Activated T-helper 9 cell treated with anti-CD3 and anti-CD28 coated beads, Interleukin-2, amount 50 U/mL, for 16 hours (primary cell): ENCODE data around the gene CNNM3.

Source experiments
- DNase-seq: peaks from one replicate; pipeline ENCODE4 v3.0.0-alpha.2; 2020; ENCODE audit warnings: low read depth

The CNNM3 gene

DNA sequence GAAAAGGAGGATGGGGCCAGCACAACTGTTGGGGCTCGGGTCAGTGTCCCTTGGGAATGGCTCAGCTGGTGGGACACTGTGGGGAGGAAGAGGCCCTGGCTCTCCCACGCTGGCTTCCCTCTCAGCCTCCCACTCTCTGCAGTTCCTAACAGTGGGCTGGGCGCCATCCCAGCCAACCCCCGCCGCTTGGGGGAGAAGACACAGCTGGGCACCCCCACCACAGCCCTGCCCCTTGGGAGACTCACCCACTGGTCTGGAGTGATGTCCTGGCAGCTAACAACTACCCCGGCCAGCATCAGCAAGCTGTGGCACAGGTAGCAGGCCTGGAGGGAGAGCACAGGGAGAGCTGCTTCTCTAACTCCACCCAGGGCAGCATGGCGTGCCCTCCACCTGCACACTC is 62.1 kb downstream of the CNNM3 start:
- DNase-seq: no peak

DNA sequence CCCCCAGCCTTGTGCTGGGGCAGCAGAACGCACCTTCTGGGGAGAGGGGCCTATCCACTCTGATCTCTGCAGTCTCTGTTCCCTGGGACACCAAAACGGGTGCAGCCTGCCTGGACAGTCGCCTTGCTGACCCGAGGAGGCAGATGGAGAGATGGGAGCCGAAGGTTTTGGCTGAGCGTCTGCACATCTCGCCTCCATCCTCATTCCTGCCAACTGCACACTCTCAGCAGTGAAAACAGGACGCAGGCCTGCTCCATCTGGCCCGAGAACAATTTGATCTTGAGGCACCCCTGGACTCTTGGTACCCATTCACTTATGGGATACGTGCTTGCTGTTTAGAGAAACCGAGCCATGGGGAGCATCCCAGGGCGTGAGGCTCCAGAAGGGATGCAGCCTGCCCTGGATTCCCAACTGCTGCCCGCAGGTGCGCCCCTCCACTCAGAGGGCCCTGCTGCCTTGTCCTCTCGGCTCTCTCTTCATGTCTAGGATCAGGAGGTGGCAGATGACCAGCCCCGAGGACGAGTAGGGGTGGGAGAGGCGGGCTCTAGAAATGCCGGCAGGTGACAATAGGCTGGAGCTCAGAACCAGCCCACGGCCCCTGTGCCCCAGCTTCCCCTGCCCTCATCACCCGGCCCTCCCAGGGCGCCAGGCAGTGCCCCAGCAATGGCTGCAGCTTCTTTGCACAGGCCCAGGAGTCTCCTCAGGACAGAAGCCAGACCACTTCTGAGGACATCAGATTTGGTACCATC is 62.9 kb downstream of the CNNM3 start:
- no peak for DNase-seq

DNA sequence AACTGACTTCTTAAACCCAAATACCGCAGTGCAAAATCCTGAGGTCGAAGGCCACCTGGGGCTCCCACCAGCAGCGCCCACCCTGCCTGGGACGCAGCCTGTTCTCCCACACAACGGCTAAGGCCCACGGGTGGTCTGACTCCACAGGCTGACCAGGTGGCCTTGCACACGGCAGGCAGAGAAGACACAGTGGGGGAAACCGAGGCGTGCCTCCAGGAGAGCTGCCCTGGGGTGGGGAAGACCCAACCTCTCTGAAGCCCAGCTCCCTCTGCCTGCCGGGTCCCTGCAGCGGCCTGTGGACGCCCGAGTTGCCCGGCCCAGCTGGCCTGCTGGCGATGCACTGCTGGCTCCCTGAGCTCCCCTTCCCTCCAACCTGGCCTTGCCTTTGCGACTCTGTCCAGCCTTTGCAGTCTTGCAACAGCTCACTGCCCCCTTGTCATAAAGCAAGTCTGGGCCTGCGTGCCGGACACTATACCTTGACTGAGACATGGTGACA is 63.5 kb downstream of the CNNM3 start:
- no peak for DNase-seq

DNA sequence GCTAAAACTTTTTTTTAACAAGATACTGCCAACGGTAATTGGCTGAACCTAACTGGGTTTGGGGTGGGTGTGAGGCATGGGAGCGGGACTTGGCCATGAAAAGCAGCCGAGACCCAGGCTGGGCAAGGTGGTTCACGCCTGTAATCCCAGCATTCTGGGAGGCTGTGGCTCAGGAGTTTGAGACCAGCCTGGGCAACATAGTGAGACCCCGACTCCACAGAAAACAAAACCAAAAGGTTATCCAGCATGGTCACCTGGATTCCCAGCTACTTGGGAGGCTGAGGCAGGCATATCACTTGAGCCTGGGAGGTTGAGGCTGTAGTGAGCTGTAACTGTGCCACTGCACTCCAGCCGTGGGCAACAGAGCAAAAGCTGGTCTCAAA is 64.8 kb downstream of the CNNM3 start:
- no peak for DNase-seq

DNA sequence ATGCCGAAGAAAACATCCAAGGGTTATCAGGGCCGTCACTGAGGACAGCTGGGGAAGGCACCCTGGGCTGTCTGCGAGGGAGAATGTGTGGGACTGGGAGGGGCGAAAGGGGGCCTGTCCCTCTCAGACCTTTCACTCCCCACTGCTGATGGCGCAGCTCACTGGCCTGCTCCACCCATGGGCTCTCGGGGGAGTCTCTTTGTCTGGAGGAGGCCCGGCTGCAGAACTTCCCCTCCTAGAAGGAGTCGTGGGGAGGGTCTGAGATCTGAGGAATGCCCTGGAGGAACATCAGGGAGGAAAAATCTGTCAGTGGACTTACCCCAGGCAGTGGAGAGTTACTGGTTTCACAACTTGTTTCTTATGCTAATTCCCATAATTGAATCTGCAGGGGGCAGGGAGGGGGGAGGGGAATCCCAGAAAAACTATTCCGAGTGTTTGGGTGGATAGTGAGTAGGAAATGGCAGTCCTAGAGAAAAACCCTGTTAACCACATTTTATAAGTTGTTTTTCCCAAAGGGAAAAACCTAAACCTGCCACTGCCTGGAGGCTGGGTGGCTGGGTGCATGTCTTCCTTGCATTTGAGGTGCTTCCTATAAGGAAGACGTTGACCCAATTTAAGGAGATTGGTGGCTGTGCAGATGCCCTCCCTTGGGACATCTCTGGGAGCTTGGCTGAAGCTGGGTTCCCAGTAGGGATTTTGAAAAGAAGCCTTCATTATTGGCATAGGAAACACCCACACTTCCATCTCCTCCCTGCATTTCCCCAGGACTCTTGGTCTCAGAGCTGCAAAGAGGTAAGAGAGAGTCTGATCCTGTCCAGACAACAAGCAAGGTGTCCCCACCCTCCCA is 65.5 kb downstream of the CNNM3 start:
- DNase-seq: no peak

DNA sequence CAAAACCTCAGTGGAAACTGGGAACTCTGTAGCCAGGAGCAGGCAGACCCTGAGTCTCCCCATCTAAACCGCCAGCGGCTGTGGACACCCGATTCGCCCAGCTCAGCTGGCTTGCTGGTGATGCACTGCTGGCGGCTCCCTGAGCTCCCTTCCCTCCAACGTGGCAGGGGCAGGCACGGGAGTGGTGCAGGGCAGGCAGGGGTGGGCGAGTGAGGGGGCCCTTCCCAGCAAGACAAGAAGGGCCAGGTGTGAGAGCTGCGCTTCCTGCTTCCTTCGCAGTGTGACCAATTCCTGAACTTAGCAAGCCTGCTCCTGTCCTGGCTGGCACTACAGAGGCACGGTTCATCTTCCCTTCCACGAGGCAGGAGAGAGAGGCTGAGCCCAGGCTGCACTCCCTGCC is 66.2 kb downstream of the CNNM3 start:
- DNase-seq: no peak

DNA sequence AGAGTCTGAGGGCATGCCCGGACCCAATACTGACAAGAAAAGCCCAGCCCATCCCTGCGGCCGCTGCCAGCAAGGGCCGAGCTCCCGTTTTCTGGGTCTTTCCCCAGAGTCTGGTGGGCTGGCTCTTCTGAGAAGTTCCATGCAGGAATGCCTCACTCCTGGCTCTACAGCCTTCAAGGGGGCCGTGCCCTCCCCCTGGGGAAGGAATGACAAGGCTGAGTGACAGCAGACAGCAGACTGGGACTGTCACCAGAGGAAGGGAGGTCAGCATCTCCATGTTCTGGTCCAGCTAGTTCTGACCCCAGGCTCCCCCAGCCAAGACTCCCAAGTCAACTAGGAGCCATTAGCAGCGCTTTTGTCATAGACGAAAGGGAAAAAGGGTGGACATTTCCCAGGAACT is 66.8 kb downstream of the CNNM3 start:
- no peak for DNase-seq

DNA sequence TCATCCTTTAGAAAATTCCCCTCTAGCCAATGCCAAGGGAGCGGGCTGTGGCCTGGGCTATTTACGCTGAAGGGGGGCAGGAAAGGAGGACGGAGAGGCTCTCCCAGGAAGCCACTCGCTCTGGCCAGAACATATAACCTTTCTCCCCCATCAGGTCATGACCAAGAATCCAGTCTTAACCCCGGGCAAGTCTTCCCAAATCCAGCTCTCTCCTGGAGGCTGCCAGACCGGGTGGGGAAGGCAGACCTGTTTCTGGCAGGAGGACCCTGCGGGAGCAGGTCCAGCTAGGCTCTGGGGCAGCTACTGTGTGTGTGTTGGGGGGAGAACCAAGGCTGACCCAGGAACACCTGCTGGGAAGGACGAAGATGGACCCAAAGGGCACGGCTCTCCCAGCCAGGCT is 67.2 kb downstream of the CNNM3 start:
- DNase-seq: no peak
